T-helper 1 cell treated with Interleukin-12 subunit alpha and Interleukin-12 subunit beta and Interleukin-4 antibody, amounts not matched to agents 30 ng/mL and 1 ng/mL, for 36 hours (primary cell): ENCODE results near the gene ACSF3. TPM values are rescaled to one million over a fixed set of nuclear protein-coding genes. Genes with fewer than 3 reads are reported as not detected.

Experiments
- intact Hi-C: fragments of 100-400 bp; cut with micrococcal nuclease; formaldehyde crosslinking; loops from one replicate; pipeline ENCODE4 v1.15.1; 2024
- total RNA-seq: library from RNA; stranded (reverse); gene quantifications from 2 replicates; pipeline ENCODE4 v1.2.3, GENCODE V29; 2022

The ACSF3 gene
- total RNA-seq, 1 donor from 2014 or later = 58.6 TPM

GRCh38 chr16:89197033-89197632 lies 103.5 kb downstream of the ACSF3 start:
- intact Hi-C loops = no loop called here

DNA sequence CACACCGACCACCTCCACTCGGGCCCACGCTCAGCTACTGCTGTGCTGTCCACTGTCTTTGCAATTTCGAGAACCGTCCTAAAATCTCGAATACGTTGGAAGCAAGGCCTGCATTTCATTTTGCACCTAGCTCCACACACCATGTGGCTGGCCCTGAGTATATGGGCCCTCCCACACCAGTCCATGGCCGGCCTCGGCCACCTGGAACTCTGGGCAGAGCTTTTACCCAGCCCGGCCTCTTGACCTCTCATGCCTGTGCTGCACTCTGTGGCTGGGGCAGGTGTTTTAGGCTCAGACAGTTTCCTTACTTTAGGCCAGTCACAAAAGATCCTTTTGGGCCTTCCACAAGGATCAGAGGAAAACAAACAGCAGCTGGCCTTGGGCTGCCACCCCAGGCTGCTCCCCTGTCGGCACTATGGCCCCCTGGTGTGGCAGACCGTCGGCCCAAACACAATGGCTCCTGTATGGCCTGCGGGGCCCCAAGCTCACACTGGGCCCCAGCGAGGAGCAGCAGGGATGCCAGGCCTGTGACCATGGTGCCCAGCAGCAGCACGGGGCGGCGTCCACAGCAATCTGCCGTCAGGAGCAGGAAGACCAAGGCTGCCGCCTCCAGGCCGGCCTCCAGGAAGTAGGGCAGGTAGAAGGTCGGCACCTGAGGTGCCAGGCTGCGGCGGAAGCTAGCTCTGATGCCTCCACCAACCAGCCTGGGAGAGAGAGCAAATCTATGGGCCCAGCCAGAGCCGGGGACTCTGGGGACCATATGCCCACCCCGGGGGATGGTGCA lies 104.2 kb downstream of the ACSF3 start:
- intact Hi-C loops = no loop called here

GRCh38 chr16:89198417-89199240 lies 105.0 kb downstream of the ACSF3 start:
- intact Hi-C loops = no loop called here

DNA sequence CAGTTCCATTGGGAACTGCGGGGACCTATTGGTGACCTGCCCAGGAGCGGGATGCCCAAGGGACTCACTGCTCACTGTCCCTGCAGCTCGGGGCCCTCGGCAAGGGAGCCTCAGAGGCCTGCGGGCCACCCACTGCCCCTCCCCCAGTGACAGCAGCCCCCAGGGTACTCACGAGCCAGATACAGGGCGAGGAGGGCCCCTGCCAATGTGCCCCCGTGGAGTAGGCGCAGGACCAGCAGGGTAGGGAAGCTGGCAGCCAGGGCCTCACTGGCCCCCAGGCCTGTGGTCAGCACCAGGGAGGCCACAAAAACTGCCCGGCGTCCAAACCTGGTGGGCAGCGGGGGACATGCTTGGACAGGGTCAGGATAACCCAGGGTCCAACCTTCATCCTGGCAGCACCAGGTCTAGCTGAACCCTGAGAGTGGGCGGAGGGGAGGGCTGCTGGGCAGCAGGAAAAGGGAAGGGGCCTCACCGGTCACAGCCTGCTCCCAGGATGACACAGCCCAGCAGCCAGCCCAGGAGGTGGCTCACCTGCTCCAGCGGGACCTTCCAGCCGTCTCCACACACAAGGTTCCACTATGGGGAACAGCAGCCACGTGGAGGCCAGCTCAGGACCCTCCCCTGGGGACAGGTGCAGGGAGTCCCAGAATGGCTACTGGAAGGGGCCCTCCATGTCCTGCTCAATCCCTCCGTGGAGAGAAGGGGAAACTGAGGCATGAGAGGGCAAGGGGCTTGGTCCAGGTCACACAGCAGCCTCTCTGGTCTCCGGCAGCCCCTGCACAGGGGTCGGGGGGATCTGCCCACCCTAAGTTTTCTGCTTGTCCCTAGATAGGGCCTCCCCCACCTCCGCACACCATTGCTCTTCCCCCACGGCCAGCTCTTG lies 105.8 kb downstream of the ACSF3 start:
- intact Hi-C loops = no loop called here

- intact Hi-C loops = no loop called here
Measured at GRCh38 chr16:89200124-89200849, 106.6 kb downstream of the ACSF3 start, which contains the start of gene SLC22A31. SLC22A31 (minus strand) TSS chr16:89200537; CDS start chr16:89200501, 36 bp downstream.

DNA sequence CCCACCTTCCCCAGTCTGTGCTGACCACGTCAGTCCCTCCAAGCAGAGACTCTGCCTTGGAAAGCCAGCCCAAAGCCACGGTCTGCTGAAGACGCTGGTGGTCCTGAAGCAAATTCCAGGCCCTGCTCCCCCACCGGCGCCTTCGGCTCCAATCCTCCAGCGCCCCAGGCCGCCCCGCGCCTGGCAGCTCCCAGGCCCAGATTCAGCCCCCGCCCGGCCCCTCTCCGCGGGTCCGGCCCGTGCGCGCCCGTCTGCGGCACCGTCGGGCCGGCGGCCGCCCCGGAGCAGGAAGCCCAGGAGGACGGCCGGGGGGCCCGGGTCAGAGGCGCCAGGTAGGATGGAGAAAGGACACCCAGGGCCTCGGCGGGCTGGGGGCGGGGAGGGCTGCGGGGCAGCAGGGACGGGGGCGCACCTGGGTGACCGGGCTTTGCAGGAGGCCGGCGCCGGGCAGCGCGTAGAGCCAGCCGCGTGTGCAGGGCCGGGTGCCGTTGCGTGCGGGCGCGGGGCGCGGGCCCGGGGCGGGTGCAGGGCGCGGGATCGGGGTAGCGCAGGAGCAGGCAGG lies 107.3 kb downstream of the ACSF3 start:
- intact Hi-C loops = loop anchor here (1.0 kb wide), 5 partner anchors 8 to 673 kb away; partner anchors contain the start of gene CDH15

DNA sequence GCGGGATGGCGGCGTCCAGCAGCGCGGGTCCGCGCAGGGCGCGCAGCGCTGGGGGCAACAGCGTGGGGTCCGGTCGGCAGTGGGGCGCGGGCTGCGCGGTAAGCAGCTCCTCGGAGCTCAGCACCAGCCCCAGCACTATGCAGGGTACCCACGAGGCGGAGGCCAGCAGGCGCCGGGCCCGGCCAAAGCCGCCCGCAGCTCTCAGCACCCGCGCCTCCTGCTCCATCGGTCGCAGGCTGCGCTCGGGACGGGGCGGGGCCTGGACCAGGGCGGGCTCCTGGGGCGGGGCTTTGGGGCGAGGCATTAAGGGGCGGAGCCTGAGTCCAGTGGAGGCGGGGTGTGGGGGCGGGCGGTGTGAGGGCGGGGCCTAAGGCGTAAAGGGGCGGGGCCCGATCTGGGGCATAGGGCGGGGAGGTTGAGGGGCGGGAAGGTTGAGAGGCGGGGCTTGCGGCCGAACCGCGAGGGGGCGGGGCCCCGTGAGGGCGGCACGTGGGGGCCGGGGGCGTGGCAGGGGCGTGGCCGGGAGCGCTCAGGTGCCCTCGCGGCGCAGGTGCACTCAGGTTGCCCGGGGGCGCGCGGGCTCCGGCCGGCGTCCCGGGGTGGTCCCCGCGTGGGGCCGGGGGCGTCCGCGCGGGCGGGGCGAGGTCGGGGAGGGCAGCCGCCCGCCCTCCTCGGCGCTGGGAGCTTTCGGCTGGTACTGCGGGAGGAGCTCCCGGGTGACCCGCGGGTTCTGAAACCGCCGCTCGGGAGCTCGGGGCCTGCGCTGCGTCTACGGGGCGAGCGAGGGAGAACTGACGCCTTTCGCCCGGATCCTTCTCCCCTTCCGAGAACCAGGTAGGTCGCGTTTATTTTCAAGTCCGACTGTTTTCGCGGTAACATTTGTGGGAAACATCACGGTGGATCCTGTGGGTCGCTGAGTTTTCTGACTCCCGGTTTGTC lies 108.1 kb downstream of the ACSF3 start:
- intact Hi-C loops = loop anchor here (1.0 kb wide), 5 partner anchors 8 to 673 kb away; partner anchors contain the start of gene CDH15

GRCh38 chr16:89202422-89203215 lies 109.0 kb downstream of the ACSF3 start:
- intact Hi-C loops = no loop called here

Other genes starting within 250 kb of the ACSF3 start
- 42.0 and 42.2 TPM in 2 replicates for gene GALNS, start 236.9 kb upstream of the ACSF3 start, total RNA-seq
- gene TRAPPC2L, start 236.7 kb upstream of the ACSF3 start, total RNA-seq = 50.0 and 63.3 TPM in 2 replicates
- gene PABPN1L, start 227.2 kb upstream of the ACSF3 start, total RNA-seq = not detected in 2 replicates
- 0.51 TPM in 2 replicates for gene CBFA2T3, start 116.6 kb upstream of the ACSF3 start, total RNA-seq
- gene CDH15, start 77.9 kb downstream of the ACSF3 start, total RNA-seq = not detected in 2 replicates
- 4.1 and 4.9 TPM in 2 replicates for gene SLC22A31, start 106.7 kb downstream of the ACSF3 start, total RNA-seq
- gene ZNF778, start 123.9 kb downstream of the ACSF3 start, total RNA-seq = 10.5 and 11.8 TPM in 2 replicates